GM23338 (cell line): ENCODE results near the gene PPP1R36. TPM values are rescaled to one million over a fixed set of nuclear protein-coding genes. Genes with fewer than 3 reads are reported as not detected.

Experiments used
- ATAC-seq: fragments of 200-7000 bp; cut with Tn5 transposase; 3 replicates; pipeline ENCODE4 v1.9.1; 2020
- DNase-seq: peaks from one replicate; pipeline ENCODE4 v3.0.0-alpha.2; 2015; ENCODE audit warnings: low spot score
- H2AFZ ChIP-seq: fragments of 200-600 bp; sonication (generic); 2 replicates; pipeline ENCODE4 v1.8.0; 2016; ENCODE audit warnings: antibody characterized with exemption, mild to moderate bottlenecking, moderate library complexity
- H3F3A ChIP-seq: fragments of 200-600 bp; sonication (generic); replicated peaks from 2 replicates; pipeline ENCODE4 v1.8.0; 2017; ENCODE audit warnings: antibody characterized with exemption, mixed run types, low read depth
- H3K27ac ChIP-seq: fragments of 200-600 bp; sonication (generic); 2 replicates; pipeline ENCODE4 v1.6.1; 2016; ENCODE audit warnings: low read depth
- H3K27me3 ChIP-seq: fragments of 200-600 bp; sonication (generic); 2 replicates; pipeline ENCODE4 v1.8.0; 2016; ENCODE audit warnings: mild to moderate bottlenecking, mixed run types, moderate library complexity; ENCODE audit not compliant: insufficient read depth
- H3K36me3 ChIP-seq: fragments of 200-600 bp; sonication (generic); 2 replicates; pipeline ENCODE4 v1.8.0; 2016; ENCODE audit warnings: mild to moderate bottlenecking; ENCODE audit not compliant: insufficient read depth
- H3K4me1 ChIP-seq: fragments of 200-600 bp; sonication (generic); 2 replicates; pipeline ENCODE4 v1.8.0; 2016; ENCODE audit warnings: mild to moderate bottlenecking, moderate library complexity; ENCODE audit not compliant: insufficient read depth
- H3K4me2 ChIP-seq: fragments of 200-600 bp; sonication (generic); 2 replicates; pipeline ENCODE4 v1.7.1; 2017; ENCODE audit warnings: mixed run types
- H3K4me3 ChIP-seq: fragments of 200-600 bp; sonication (generic); 2 replicates; pipeline ENCODE4 v1.6.1; 2016; ENCODE audit warnings: mixed run types
- H3K79me2 ChIP-seq: fragments of 200-600 bp; sonication (generic); replicated peaks from 2 replicates; pipeline ENCODE4 v1.8.0; 2017; ENCODE audit warnings: mild to moderate bottlenecking; ENCODE audit not compliant: insufficient read depth
- H3K9me2 ChIP-seq: fragments of 200-600 bp; sonication (generic); 2 replicates; pipeline ENCODE4 v1.8.0; 2017; ENCODE audit not compliant: insufficient read depth
- H4K20me1 ChIP-seq: fragments of 200-600 bp; sonication (generic); replicated peaks from 2 replicates; pipeline ENCODE4 v1.8.0; 2017; ENCODE audit warnings: mild to moderate bottlenecking; ENCODE audit not compliant: insufficient read depth
- H3K27ac Mint-ChIP-seq: 2 replicates; pipeline ENCODE4 v1.8.0; 2020; ENCODE audit warnings: inconsistent platforms, mild to moderate bottlenecking, moderate library complexity, mixed read lengths
- H3K27me3 Mint-ChIP-seq: 3 replicates; pipeline ENCODE4 v1.8.0; 2022; ENCODE audit warnings: low read depth, mild to moderate bottlenecking, moderate library complexity, mixed read lengths, inconsistent platforms; ENCODE audit not compliant: insufficient read depth, poor library complexity
- H3K36me3 Mint-ChIP-seq: 3 replicates; pipeline ENCODE4 v1.8.0; 2021; ENCODE audit warnings: low read depth, mild to moderate bottlenecking, inconsistent platforms, moderate library complexity, mixed read lengths
- H3K4me1 Mint-ChIP-seq: 3 replicates; pipeline ENCODE4 v1.8.0; 2020; ENCODE audit warnings: mild to moderate bottlenecking, inconsistent platforms, mixed read lengths
- H3K4me3 Mint-ChIP-seq: 3 replicates; pipeline ENCODE4 v1.8.0; 2021; ENCODE audit warnings: moderate library complexity, mild to moderate bottlenecking, inconsistent platforms, mixed read lengths
- H3K9me3 Mint-ChIP-seq: 3 replicates; pipeline ENCODE4 v1.8.0; 2020; ENCODE audit warnings: moderate library complexity, mild to moderate bottlenecking, inconsistent platforms, mixed read lengths
- CREB1 ChIP-seq: fragments of 250-450 bp; sonication (Bioruptor Pico); IDR thresholded peaks from 2 replicates; pipeline ENCODE4 v1.5.0; 2020; ENCODE audit warnings: low read depth, mild to moderate bottlenecking, moderate library complexity
- EZH2 ChIP-seq: fragments of 200-600 bp; sonication (generic); IDR thresholded peaks from one replicate; pipeline ENCODE4 v1.8.0; 2017; ENCODE audit warnings: antibody characterized with exemption, mild to moderate bottlenecking, low read depth; ENCODE audit not compliant: unreplicated experiment
- EZH2phosphoT487 ChIP-seq: fragments of 200-600 bp; sonication (generic); IDR thresholded peaks from one replicate; pipeline ENCODE4 v1.8.1; 2018; ENCODE audit warnings: antibody characterized with exemption; ENCODE audit not compliant: unreplicated experiment
- JUNB ChIP-seq: IDR thresholded peaks from one replicate; pipeline ENCODE4 v1.6.1; 2016; ENCODE audit warnings: antibody characterized with exemption; ENCODE audit not compliant: unreplicated experiment
- NANOG ChIP-seq: IDR thresholded peaks from 2 replicates; pipeline ENCODE4 v1.6.1; 2016; ENCODE audit warnings: antibody characterized with exemption, borderline replicate concordance
- POLR2AphosphoS5 ChIP-seq: IDR thresholded peaks from 2 replicates; pipeline ENCODE4 v1.6.1; 2016; ENCODE audit warnings: antibody characterized with exemption, low read depth
- REST ChIP-seq: IDR thresholded peaks from one replicate; pipeline ENCODE4 v1.6.1; 2018; ENCODE audit warnings: antibody characterized with exemption; ENCODE audit not compliant: unreplicated experiment
- STAT1 ChIP-seq: IDR thresholded peaks from one replicate; pipeline ENCODE4 v1.6.1; 2016; ENCODE audit warnings: antibody characterized with exemption; ENCODE audit not compliant: unreplicated experiment
- ZNF114 ChIP-seq: fragments of 250-450 bp; sonication (Bioruptor Pico); IDR thresholded peaks from 2 replicates; pipeline ENCODE4 v1.5.0; 2020; ENCODE audit warnings: mild to moderate bottlenecking, moderate library complexity
- ZNF331 ChIP-seq: fragments of 250-450 bp; sonication (Bioruptor Pico); IDR thresholded peaks from 2 replicates; pipeline ENCODE4 v1.5.0; 2020; ENCODE audit warnings: low read depth, mild to moderate bottlenecking, moderate library complexity
- polyA plus RNA-seq: library from polyadenylated mRNA; unstranded; fragments of >200 nt; fragmentation: Nextera tagmentation; extraction: Ambion mirVana; gene quantifications from 2 replicates; pipeline ENCODE4 v1.2.1, GENCODE V29; 2016
- total RNA-seq: library from RNA; depleted of rRNA; stranded (reverse); fragments of >200 nt; shearing (Covaris generic); gene quantifications from 2 replicates; pipeline ENCODE4 v1.2.3, GENCODE V29; 2014
- TF ChIP-seq, protein P1 (sequence below), 2 experiments: fragments of 200-600 bp in 1 of 2; sonication (generic) in 1 of 2; conservative IDR thresholded peaks; 2 replicates each; pipeline versions ENCODE4 v1.5.1 to v1.6.1; 2016 to 2017; ENCODE audit warnings: antibody characterized with exemption in 2 of 2, low read depth in 2 of 2, mild to moderate bottlenecking in 2 of 2, moderate library complexity in 1 of 2
- TF ChIP-seq, protein P2 (sequence below): fragments of 250-450 bp; sonication (Bioruptor Pico); IDR thresholded peaks from 2 replicates; pipeline ENCODE4 v1.5.0; 2020; ENCODE audit warnings: mild to moderate bottlenecking, moderate library complexity
- TF ChIP-seq, protein P3 (sequence below): IDR thresholded peaks from 2 replicates; pipeline ENCODE4 v1.6.1; 2016; ENCODE audit warnings: antibody characterized with exemption

PPP1R36 gene
- total and polyA plus RNA-seq, 2 experiments from 2014 or later, result 0.42 to 1.4 TPM

- H3K9me2 ChIP-seq, result no peaks in the 10 kb centered on the region
- Mint-ChIP-seq H3K4me3 (no peak overlapping the region), H3K4me1 (peaks cover 6% of the 10 kb centered on the region; the same call in 1 of the 3 replicates), H3K9me3 (no peaks in the 10 kb centered on the region), H3K27me3 (peaks cover 6% of the 10 kb centered on the region), H3K36me3 (no peaks in the 10 kb centered on the region), H3K27ac (no peak overlapping the region)
- no peak overlapping the region for H3K4me3 ChIP-seq
- H2AFZ ChIP-seq, result no peak overlapping the region
- H3K36me3 ChIP-seq, result no peaks in the 10 kb centered on the region
- no peak for ATAC-seq
- no peaks in the 10 kb centered on the region for H3F3A ChIP-seq
- no peaks in the 10 kb centered on the region for H3K4me1 ChIP-seq
- H3K27me3 ChIP-seq, result no peaks in the 10 kb centered on the region
- H3K79me2 ChIP-seq, result no peaks in the 10 kb centered on the region
- no peak overlapping the region for H3K4me2 ChIP-seq
- TF ChIP-seq REST (no peak), ZNF331 (no peak), STAT1 (no peak), JUNB (no peak), CREB1 (CRISPR knock-in tag) (no peak), EZH2 (no peak), EZH2phosphoT487 (no peak), ZNF114 (CRISPR knock-in tag) (no peak), POLR2AphosphoS5 (no peak), NANOG (no peak)
- TF ChIP-seq, protein P1, sequence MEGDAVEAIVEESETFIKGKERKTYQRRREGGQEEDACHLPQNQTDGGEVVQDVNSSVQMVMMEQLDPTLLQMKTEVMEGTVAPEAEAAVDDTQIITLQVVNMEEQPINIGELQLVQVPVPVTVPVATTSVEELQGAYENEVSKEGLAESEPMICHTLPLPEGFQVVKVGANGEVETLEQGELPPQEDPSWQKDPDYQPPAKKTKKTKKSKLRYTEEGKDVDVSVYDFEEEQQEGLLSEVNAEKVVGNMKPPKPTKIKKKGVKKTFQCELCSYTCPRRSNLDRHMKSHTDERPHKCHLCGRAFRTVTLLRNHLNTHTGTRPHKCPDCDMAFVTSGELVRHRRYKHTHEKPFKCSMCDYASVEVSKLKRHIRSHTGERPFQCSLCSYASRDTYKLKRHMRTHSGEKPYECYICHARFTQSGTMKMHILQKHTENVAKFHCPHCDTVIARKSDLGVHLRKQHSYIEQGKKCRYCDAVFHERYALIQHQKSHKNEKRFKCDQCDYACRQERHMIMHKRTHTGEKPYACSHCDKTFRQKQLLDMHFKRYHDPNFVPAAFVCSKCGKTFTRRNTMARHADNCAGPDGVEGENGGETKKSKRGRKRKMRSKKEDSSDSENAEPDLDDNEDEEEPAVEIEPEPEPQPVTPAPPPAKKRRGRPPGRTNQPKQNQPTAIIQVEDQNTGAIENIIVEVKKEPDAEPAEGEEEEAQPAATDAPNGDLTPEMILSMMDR (conservative IDR thresholded peaks at IDR 0.05; ENCODE audit: low read depth in 2 of 2), result no peak
- TF ChIP-seq, protein P2, sequence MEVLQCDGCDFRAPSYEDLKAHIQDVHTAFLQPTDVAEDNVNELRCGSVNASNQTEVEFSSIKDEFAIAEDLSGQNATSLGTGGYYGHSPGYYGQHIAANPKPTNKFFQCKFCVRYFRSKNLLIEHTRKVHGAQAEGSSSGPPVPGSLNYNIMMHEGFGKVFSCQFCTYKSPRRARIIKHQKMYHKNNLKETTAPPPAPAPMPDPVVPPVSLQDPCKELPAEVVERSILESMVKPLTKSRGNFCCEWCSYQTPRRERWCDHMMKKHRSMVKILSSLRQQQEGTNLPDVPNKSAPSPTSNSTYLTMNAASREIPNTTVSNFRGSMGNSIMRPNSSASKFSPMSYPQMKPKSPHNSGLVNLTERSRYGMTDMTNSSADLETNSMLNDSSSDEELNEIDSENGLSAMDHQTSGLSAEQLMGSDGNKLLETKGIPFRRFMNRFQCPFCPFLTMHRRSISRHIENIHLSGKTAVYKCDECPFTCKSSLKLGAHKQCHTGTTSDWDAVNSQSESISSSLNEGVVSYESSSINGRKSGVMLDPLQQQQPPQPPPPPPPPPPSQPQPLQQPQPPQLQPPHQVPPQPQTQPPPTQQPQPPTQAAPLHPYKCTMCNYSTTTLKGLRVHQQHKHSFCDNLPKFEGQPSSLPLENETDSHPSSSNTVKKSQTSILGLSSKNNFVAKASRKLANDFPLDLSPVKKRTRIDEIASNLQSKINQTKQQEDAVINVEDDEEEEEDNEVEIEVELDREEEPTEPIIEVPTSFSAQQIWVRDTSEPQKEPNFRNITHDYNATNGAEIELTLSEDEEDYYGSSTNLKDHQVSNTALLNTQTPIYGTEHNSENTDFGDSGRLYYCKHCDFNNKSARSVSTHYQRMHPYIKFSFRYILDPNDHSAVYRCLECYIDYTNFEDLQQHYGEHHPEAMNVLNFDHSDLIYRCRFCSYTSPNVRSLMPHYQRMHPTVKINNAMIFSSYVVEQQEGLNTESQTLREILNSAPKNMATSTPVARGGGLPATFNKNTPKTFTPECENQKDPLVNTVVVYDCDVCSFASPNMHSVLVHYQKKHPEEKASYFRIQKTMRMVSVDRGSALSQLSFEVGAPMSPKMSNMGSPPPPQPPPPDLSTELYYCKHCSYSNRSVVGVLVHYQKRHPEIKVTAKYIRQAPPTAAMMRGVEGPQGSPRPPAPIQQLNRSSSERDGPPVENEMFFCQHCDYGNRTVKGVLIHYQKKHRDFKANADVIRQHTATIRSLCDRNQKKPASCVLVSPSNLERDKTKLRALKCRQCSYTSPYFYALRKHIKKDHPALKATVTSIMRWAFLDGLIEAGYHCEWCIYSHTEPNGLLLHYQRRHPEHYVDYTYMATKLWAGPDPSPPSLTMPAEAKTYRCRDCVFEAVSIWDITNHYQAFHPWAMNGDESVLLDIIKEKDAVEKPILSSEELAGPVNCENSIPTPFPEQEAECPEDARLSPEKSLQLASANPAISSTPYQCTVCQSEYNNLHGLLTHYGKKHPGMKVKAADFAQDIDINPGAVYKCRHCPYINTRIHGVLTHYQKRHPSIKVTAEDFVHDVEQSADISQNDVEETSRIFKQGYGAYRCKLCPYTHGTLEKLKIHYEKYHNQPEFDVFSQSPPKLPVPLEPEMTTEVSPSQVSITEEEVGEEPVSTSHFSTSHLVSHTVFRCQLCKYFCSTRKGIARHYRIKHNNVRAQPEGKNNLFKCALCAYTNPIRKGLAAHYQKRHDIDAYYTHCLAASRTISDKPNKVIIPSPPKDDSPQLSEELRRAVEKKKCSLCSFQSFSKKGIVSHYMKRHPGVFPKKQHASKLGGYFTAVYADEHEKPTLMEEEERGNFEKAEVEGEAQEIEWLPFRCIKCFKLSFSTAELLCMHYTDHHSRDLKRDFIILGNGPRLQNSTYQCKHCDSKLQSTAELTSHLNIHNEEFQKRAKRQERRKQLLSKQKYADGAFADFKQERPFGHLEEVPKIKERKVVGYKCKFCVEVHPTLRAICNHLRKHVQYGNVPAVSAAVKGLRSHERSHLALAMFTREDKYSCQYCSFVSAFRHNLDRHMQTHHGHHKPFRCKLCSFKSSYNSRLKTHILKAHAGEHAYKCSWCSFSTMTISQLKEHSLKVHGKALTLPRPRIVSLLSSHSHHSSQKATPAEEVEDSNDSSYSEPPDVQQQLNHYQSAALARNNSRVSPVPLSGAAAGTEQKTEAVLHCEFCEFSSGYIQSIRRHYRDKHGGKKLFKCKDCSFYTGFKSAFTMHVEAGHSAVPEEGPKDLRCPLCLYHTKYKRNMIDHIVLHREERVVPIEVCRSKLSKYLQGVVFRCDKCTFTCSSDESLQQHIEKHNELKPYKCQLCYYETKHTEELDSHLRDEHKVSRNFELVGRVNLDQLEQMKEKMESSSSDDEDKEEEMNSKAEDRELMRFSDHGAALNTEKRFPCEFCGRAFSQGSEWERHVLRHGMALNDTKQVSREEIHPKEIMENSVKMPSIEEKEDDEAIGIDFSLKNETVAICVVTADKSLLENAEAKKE, result no peak
- TF ChIP-seq, protein P3, sequence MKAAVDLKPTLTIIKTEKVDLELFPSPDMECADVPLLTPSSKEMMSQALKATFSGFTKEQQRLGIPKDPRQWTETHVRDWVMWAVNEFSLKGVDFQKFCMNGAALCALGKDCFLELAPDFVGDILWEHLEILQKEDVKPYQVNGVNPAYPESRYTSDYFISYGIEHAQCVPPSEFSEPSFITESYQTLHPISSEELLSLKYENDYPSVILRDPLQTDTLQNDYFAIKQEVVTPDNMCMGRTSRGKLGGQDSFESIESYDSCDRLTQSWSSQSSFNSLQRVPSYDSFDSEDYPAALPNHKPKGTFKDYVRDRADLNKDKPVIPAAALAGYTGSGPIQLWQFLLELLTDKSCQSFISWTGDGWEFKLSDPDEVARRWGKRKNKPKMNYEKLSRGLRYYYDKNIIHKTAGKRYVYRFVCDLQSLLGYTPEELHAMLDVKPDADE, result no peak
- no peak for DNase-seq
- H3K27ac ChIP-seq, result no peak overlapping the region
- H4K20me1 ChIP-seq, result no peaks in the 10 kb centered on the region
Measured at GRCh38 chr14:64602826-64603225, 53.1 kb downstream of the PPP1R36 start.
